ENCODE results near the gene TBC1D22A. TPM values are rescaled to one million over a fixed set of nuclear protein-coding genes. Genes with fewer than 3 reads are reported as not detected.

TBC1D22A gene
- total RNA-seq, 1 donor from 2014 or later: 24.2 TPM

DNA sequence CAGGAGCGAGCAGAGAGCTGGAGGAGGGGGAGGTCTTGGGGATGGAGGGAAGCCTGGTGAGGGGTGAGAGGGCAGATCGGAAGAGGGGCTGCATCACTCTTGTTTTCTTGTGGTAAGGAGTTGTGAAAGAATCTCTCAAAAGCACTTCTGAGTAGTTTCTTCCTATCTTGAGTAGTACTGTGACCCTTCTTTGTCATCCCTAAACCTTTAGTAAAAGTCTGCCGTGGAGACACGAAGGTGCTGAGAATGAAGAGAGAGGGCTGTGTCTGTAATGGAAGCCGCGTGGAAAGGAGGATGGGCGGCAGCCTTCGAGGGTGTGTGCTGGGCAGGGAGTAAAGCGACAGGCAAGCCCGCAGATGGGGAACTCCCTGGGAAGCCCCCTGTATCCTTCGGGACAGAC, 237.8 kb downstream of the TBC1D22A start:
- H3K4me3 ChIP-seq (ENCODE audit: insufficient read depth, low read depth, low read length): no peak overlapping the region
- no peaks in the 10 kb centered on the region for H3K27me3 ChIP-seq (ENCODE audit: insufficient read depth, low read length)
- FAIRE-seq (no peak), DNase-seq (ENCODE audit: low read depth) (no peak)
- no peaks in the 10 kb centered on the region for H3K36me3 ChIP-seq (ENCODE audit: insufficient read depth, low read length)
- no peaks in the 10 kb centered on the region for H3K9me3 Mint-ChIP-seq (ENCODE audit: unreplicated experiment)
- no peaks in the 10 kb centered on the region for H3K27me3 Mint-ChIP-seq (ENCODE audit: low read depth, unreplicated experiment)
- peaks cover 2% of the 10 kb centered on the region for H3K4me1 Mint-ChIP-seq (ENCODE audit: low read depth, unreplicated experiment)
- no peak overlapping the region for H2AFZ ChIP-seq (ENCODE audit: low read depth, low read length)
- H3K27ac Mint-ChIP-seq (ENCODE audit: unreplicated experiment): no peak overlapping the region
- H4K20me1 ChIP-seq (ENCODE audit: insufficient read depth, low read length): peaks cover 41% of the 10 kb centered on the region
- H3K79me2 ChIP-seq (ENCODE audit: insufficient read depth, low read length): no peaks in the 10 kb centered on the region
- no peak overlapping the region for H3K4me3 Mint-ChIP-seq (ENCODE audit: unreplicated experiment)
- peaks cover 10% of the 10 kb centered on the region for H3K36me3 Mint-ChIP-seq (ENCODE audit: low read depth, unreplicated experiment)
- H3K9me3 ChIP-seq (ENCODE audit: insufficient read depth, low read depth, low read length): no peaks in the 10 kb centered on the region
- H3K9ac ChIP-seq (ENCODE audit: low read length): no peak overlapping the region
- TF ChIP-seq, protein P1, sequence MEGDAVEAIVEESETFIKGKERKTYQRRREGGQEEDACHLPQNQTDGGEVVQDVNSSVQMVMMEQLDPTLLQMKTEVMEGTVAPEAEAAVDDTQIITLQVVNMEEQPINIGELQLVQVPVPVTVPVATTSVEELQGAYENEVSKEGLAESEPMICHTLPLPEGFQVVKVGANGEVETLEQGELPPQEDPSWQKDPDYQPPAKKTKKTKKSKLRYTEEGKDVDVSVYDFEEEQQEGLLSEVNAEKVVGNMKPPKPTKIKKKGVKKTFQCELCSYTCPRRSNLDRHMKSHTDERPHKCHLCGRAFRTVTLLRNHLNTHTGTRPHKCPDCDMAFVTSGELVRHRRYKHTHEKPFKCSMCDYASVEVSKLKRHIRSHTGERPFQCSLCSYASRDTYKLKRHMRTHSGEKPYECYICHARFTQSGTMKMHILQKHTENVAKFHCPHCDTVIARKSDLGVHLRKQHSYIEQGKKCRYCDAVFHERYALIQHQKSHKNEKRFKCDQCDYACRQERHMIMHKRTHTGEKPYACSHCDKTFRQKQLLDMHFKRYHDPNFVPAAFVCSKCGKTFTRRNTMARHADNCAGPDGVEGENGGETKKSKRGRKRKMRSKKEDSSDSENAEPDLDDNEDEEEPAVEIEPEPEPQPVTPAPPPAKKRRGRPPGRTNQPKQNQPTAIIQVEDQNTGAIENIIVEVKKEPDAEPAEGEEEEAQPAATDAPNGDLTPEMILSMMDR (IDR thresholded peaks at IDR 0.05; ENCODE audit: insufficient read depth, low read depth, low read length): no peak
- TF ChIP-seq EZH2 (IDR thresholded peaks at IDR 0.05; ENCODE audit: insufficient read depth, low read length): no peak
- H3K27ac ChIP-seq (ENCODE audit: low read depth, low read length): no peak overlapping the region
- H3K4me2 ChIP-seq (ENCODE audit: low read length): no peak overlapping the region
- no peaks in the 10 kb centered on the region for H3K4me1 ChIP-seq (ENCODE audit: insufficient read depth, low read length)

DNA sequence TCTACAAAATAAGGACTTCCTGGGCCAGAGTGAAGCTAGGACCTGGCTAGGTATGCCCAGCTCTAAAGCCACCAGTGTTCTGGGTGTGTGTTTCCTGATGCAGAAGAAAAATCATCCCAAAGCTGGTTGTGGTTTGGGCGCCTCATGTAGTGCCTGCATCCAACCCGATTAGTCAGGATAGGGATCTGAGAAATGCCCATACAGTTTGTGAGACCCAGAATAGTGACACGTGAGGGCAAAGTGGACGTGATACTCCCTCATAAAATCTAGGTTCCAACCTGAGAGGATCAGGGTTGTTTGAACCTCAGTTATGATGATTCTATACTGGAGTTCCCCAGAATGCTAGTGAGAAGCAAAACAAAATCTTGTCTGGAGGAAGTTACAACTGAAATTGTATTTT, 238.4 kb downstream of the TBC1D22A start:
- TF ChIP-seq EZH2 (IDR thresholded peaks at IDR 0.05; ENCODE audit: insufficient read depth, low read length): no peak
- TF ChIP-seq, protein P1 (IDR thresholded peaks at IDR 0.05; ENCODE audit: insufficient read depth, low read depth, low read length): no peak
- H3K79me2 ChIP-seq (ENCODE audit: insufficient read depth, low read length): peaks cover under 1% of the 10 kb centered on the region
- no peak overlapping the region for H3K4me2 ChIP-seq (ENCODE audit: low read length)
- no peaks in the 10 kb centered on the region for H3K27me3 ChIP-seq (ENCODE audit: insufficient read depth, low read length)
- H3K36me3 ChIP-seq (ENCODE audit: insufficient read depth, low read length): no peaks in the 10 kb centered on the region
- Mint-ChIP-seq H3K27ac (ENCODE audit: unreplicated experiment) (no peak overlapping the region), H3K4me1 (ENCODE audit: low read depth, unreplicated experiment) (peaks cover 2% of the 10 kb centered on the region), H3K4me3 (ENCODE audit: unreplicated experiment) (no peak overlapping the region), H3K27me3 (ENCODE audit: low read depth, unreplicated experiment) (no peaks in the 10 kb centered on the region), H3K9me3 (ENCODE audit: unreplicated experiment) (no peaks in the 10 kb centered on the region), H3K36me3 (ENCODE audit: low read depth, unreplicated experiment) (peaks cover 10% of the 10 kb centered on the region)
- no peak overlapping the region for H3K9ac ChIP-seq (ENCODE audit: low read length)
- H3K4me1 ChIP-seq (ENCODE audit: insufficient read depth, low read length): no peaks in the 10 kb centered on the region
- no peak overlapping the region for H2AFZ ChIP-seq (ENCODE audit: low read depth, low read length)
- H4K20me1 ChIP-seq (ENCODE audit: insufficient read depth, low read length): peaks cover 47% of the 10 kb centered on the region
- no peak for FAIRE-seq
- H3K4me3 ChIP-seq (ENCODE audit: insufficient read depth, low read depth, low read length): no peak overlapping the region
- no peaks in the 10 kb centered on the region for H3K9me3 ChIP-seq (ENCODE audit: insufficient read depth, low read depth, low read length)
- no peak for DNase-seq (ENCODE audit: low read depth)
- H3K27ac ChIP-seq (ENCODE audit: low read depth, low read length): no peak overlapping the region

DNA sequence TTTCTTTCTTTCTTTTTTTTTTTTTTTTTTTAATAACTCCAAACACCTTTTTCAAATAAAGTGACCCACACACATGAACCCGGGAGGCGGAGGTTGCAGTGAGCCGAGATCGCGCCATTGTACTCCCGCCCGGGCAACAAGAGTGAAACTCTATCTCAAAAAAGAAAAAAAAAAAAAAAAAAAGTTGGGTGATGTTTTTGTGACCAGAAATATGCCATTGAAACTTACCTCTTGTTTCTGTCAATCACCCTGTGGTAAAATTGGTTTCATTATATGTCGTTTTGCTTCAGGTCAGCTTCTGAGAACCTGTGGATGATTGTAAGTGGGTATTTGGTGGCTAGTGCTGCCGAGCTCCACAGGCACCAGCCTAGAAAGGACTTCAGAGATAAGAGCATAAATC, 238.8 kb downstream of the TBC1D22A start:
- Histone ChIP-seq H2AFZ (ENCODE audit: low read depth, low read length) (no peak overlapping the region), H3K36me3 (ENCODE audit: insufficient read depth, low read length) (no peaks in the 10 kb centered on the region), H3K27ac (ENCODE audit: low read depth, low read length) (no peak overlapping the region), H3K4me1 (ENCODE audit: insufficient read depth, low read length) (no peaks in the 10 kb centered on the region), H3K4me3 (ENCODE audit: insufficient read depth, low read depth, low read length) (no peak overlapping the region), H3K9ac (ENCODE audit: low read length) (no peak overlapping the region), H3K9me3 (ENCODE audit: insufficient read depth, low read depth, low read length) (no peaks in the 10 kb centered on the region), H4K20me1 (ENCODE audit: insufficient read depth, low read length) (peaks cover 49% of the 10 kb centered on the region), H3K4me2 (ENCODE audit: low read length) (no peak overlapping the region), H3K79me2 (ENCODE audit: insufficient read depth, low read length) (peaks cover 3% of the 10 kb centered on the region), H3K27me3 (ENCODE audit: insufficient read depth, low read length) (no peaks in the 10 kb centered on the region)
- H3K36me3 Mint-ChIP-seq (ENCODE audit: low read depth, unreplicated experiment): peaks cover 10% of the 10 kb centered on the region
- TF ChIP-seq EZH2 (IDR thresholded peaks at IDR 0.05; ENCODE audit: insufficient read depth, low read length): no peak
- TF ChIP-seq, protein P1 (IDR thresholded peaks at IDR 0.05; ENCODE audit: insufficient read depth, low read depth, low read length): no peak
- H3K4me1 Mint-ChIP-seq (ENCODE audit: low read depth, unreplicated experiment): peaks cover 2% of the 10 kb centered on the region
- FAIRE-seq (no peak), DNase-seq (ENCODE audit: low read depth) (no peak)
- no peaks in the 10 kb centered on the region for H3K27me3 Mint-ChIP-seq (ENCODE audit: low read depth, unreplicated experiment)
- no peak overlapping the region for H3K27ac Mint-ChIP-seq (ENCODE audit: unreplicated experiment)
- no peak overlapping the region for H3K4me3 Mint-ChIP-seq (ENCODE audit: unreplicated experiment)
- no peaks in the 10 kb centered on the region for H3K9me3 Mint-ChIP-seq (ENCODE audit: unreplicated experiment)

All from astrocyte (in vitro differentiated cells and primary cell).